Trophoblast cell (in vitro differentiated cells and primary cell): ENCODE measurements around the gene ZMYM1.
A peak's percentile ranks its signal among the peaks of the same experiment; 100 is the strongest.

Experiments
- DNase-seq, 2 donors: peaks; one replicate each; pipeline ENCODE4 v3.0.0-alpha.2; 2016
- H2AFZ ChIP-seq: 2 replicates; pipeline ENCODE4 v1.6.1; 2013; ENCODE audit warnings: low read length, moderate library complexity, mild to moderate bottlenecking; ENCODE audit not compliant: insufficient read depth, poor library complexity
- H2AK5ac ChIP-seq: 2 replicates; pipeline ENCODE4 v1.6.1; 2013; ENCODE audit warnings: mild to moderate bottlenecking, low read length
- H2BK120ac ChIP-seq: 2 replicates; pipeline ENCODE4 v1.6.1; 2013; ENCODE audit warnings: low read length, mild to moderate bottlenecking, moderate library complexity; ENCODE audit not compliant: insufficient read depth, poor library complexity
- H2BK12ac ChIP-seq: 2 replicates; pipeline ENCODE4 v1.6.1; 2013; ENCODE audit warnings: mild to moderate bottlenecking, low read length, moderate library complexity
- H2BK5ac ChIP-seq: 2 replicates; pipeline ENCODE4 v1.6.1; 2013; ENCODE audit warnings: low read length, low read depth, moderate library complexity, mild to moderate bottlenecking; ENCODE audit not compliant: poor library complexity
- H3K14ac ChIP-seq: 2 replicates; pipeline ENCODE4 v1.6.1; 2013; ENCODE audit warnings: mild to moderate bottlenecking, low read length
- H3K18ac ChIP-seq: 2 replicates; pipeline ENCODE4 v1.6.1; 2013; ENCODE audit warnings: mild to moderate bottlenecking, low read length
- H3K23ac ChIP-seq: 2 replicates; pipeline ENCODE4 v1.6.1; 2013; ENCODE audit warnings: low read length
- H3K27ac ChIP-seq: 2 replicates; pipeline ENCODE4 v1.5.1; 2013; ENCODE audit warnings: low read depth, mild to moderate bottlenecking, inconsistent platforms, low read length, moderate library complexity
- H3K27me3 ChIP-seq: 2 replicates; pipeline ENCODE4 v1.6.1; 2013; ENCODE audit warnings: inconsistent platforms, mild to moderate bottlenecking, low read length, moderate library complexity; ENCODE audit not compliant: insufficient read depth
- H3K36me3 ChIP-seq, 2 experiments: 1 replicate in 1 of 2; 2 replicates in 1 of 2; pipeline ENCODE4 v1.6.1; 2013; ENCODE audit warnings: low read length in 2 of 2, mild to moderate bottlenecking in 2 of 2, moderate library complexity in 1 of 2; ENCODE audit not compliant: insufficient read depth in 2 of 2, control insufficient read depth in 1 of 2
- H3K4ac ChIP-seq: 2 replicates; pipeline ENCODE4 v1.6.1; 2013; ENCODE audit warnings: low read depth, mild to moderate bottlenecking, low read length, moderate library complexity
- H3K4me1 ChIP-seq, 2 experiments: 1 replicate in 1 of 2; 2 replicates in 1 of 2; pipeline ENCODE4 v1.6.1; 2013; ENCODE audit warnings: low read length in 2 of 2, mild to moderate bottlenecking in 2 of 2, moderate library complexity in 1 of 2; ENCODE audit not compliant: insufficient read depth in 2 of 2, control insufficient read depth in 1 of 2
- H3K4me2 ChIP-seq: 2 replicates; pipeline ENCODE4 v1.6.1; 2013; ENCODE audit warnings: inconsistent platforms, mild to moderate bottlenecking, low read length, moderate library complexity
- H3K4me3 ChIP-seq: 2 replicates; pipeline ENCODE4 v1.5.1; 2013; ENCODE audit warnings: mild to moderate bottlenecking, low read depth, low read length, inconsistent platforms
- H3K79me1 ChIP-seq: one replicate; pipeline ENCODE4 v1.6.1; 2013; ENCODE audit warnings: low read length
- H3K79me2 ChIP-seq: 2 replicates; pipeline ENCODE4 v1.6.1; 2013; ENCODE audit warnings: low read length, mild to moderate bottlenecking; ENCODE audit not compliant: control insufficient read depth, insufficient read depth, poor library complexity
- H3K9ac ChIP-seq: 2 replicates; pipeline ENCODE4 v1.6.1; 2013; ENCODE audit warnings: mild to moderate bottlenecking, low read length
- H3K9me3 ChIP-seq: 2 replicates; pipeline ENCODE4 v1.6.1; 2013; ENCODE audit warnings: low read depth, mild to moderate bottlenecking, control low read depth, inconsistent platforms, low read length; ENCODE audit not compliant: insufficient read depth
- H4K12ac ChIP-seq: 2 replicates; pipeline ENCODE4 v1.6.1; 2013; ENCODE audit warnings: low read depth, mild to moderate bottlenecking, low read length, moderate library complexity
- H4K8ac ChIP-seq: 2 replicates; pipeline ENCODE4 v1.6.1; 2013; ENCODE audit warnings: low read depth, mild to moderate bottlenecking, low read length, moderate library complexity
- H4K91ac ChIP-seq: one replicate; pipeline ENCODE4 v1.6.1; 2013; ENCODE audit warnings: low read depth, mild to moderate bottlenecking, low read length, moderate library complexity
- WGBS: extraction: QIAGEN DNeasy Blood & Tissue Kit; methylation state at CpG from one replicate; pipeline ENCODE4 v1.1.7; 2013; ENCODE audit warnings: missing lambda C conversion rate; ENCODE audit not compliant: insufficient read length, insufficient coverage; ENCODE audit errors: extremely low coverage; 5-methylcytosine and 5-hydroxymethylcytosine counted together

ZMYM1 gene

GRCh38 chr1:35032384-35032739 lies 46.8 kb upstream of the ZMYM1 start:
- Histone ChIP-seq H3K14ac (no peak overlapping the region), H3K9ac (no peak overlapping the region), H3K4me1 (peaks cover 2% of the 10 kb centered on the region in 2 experiments), H3K4me3 (no peak overlapping the region), H3K36me3 (peaks cover 0 to 5% of the 10 kb centered on the region in 2 experiments), H3K79me2 (peaks cover 2% of the 10 kb centered on the region), H4K12ac (peak overlapping the region; percentile 22), H3K79me1 (peaks cover 7% of the 10 kb centered on the region), H3K4me2 (peak overlapping the region; percentile 45), H4K91ac (no peak overlapping the region), H4K8ac (peak overlapping the region; percentile 93), H2BK5ac (no peak overlapping the region), H3K4ac (no peak overlapping the region), H2BK120ac (no peak overlapping the region), H3K18ac (no peak overlapping the region), H2BK12ac (no peak overlapping the region), H3K23ac (no peak overlapping the region), H2AK5ac (no peak overlapping the region), H3K27me3 (no peaks in the 10 kb centered on the region), H3K27ac (no peak overlapping the region), H3K9me3 (no peaks in the 10 kb centered on the region), H2AFZ (peak overlapping the region; percentile 59)
- DNase-seq: no peak
- WGBS: no CpG with 5 or more reads among the region's 1 CpG

- Histone ChIP-seq H3K79me1 (peaks cover 7% of the 10 kb centered on the region), H3K9me3 (no peaks in the 10 kb centered on the region), H3K23ac (no peak overlapping the region), H2AK5ac (no peak overlapping the region), H2BK12ac (no peak overlapping the region), H2AFZ (no peak overlapping the region), H4K91ac (no peak overlapping the region), H3K4me3 (no peak overlapping the region), H4K12ac (no peak overlapping the region), H3K9ac (no peak overlapping the region), H2BK120ac (no peak overlapping the region), H3K27ac (no peak overlapping the region), H3K4ac (no peak overlapping the region), H3K79me2 (peaks cover 2% of the 10 kb centered on the region), H3K4me1 (peaks cover 2% of the 10 kb centered on the region in 2 experiments), H3K18ac (no peak overlapping the region), H3K14ac (no peak overlapping the region), H3K27me3 (no peaks in the 10 kb centered on the region), H3K36me3 (peaks cover 0 to 5% of the 10 kb centered on the region in 2 experiments), H2BK5ac (no peak overlapping the region), H3K4me2 (no peak overlapping the region), H4K8ac (no peak overlapping the region)
- DNase-seq: no peak
- no CpG with 5 or more reads among the region's 1 CpG for WGBS
Observed at GRCh38 chr1:35033346-35033745, 45.8 kb upstream of the ZMYM1 start.

DNA sequence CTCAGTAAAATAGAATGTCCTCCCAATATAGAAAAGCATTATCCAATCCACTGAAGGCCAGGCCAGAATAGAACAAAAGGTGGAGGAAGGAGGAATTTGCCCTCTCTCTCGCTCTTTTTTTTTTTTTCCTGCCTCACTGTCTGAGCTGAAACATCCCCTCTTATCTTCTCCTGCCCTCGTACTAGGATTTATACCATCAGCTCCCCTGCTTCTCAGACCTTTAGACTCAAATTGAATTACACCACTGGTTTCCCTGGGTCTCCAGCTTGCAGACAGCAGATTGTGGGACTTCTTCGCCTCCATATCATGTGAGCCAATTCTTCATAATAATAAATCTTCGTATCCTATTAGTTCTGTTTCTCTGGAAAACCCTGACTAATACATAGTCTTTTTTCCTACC lies 42.6 kb upstream of the ZMYM1 start:
- Histone ChIP-seq H4K12ac (no peak overlapping the region), H3K9me3 (no peaks in the 10 kb centered on the region), H3K27me3 (no peaks in the 10 kb centered on the region), H2BK12ac (no peak overlapping the region), H4K8ac (no peak overlapping the region), H3K79me2 (peaks cover under 1% of the 10 kb centered on the region), H2AK5ac (no peak overlapping the region), H3K27ac (no peak overlapping the region), H3K4me1 (no peaks in the 10 kb centered on the region), H3K4ac (no peak overlapping the region), H3K23ac (no peak overlapping the region), H2BK120ac (no peak overlapping the region), H3K18ac (no peak overlapping the region), H3K4me2 (no peak overlapping the region), H3K79me1 (peaks cover 2% of the 10 kb centered on the region), H4K91ac (no peak overlapping the region), H2BK5ac (no peak overlapping the region), H3K9ac (no peak overlapping the region), H3K4me3 (no peak overlapping the region), H2AFZ (no peak overlapping the region), H3K14ac (no peak overlapping the region), H3K36me3 (no peaks in the 10 kb centered on the region)
- no peak for DNase-seq
- no CpG with 5 or more reads among the region's 4 CpGs for WGBS

DNA sequence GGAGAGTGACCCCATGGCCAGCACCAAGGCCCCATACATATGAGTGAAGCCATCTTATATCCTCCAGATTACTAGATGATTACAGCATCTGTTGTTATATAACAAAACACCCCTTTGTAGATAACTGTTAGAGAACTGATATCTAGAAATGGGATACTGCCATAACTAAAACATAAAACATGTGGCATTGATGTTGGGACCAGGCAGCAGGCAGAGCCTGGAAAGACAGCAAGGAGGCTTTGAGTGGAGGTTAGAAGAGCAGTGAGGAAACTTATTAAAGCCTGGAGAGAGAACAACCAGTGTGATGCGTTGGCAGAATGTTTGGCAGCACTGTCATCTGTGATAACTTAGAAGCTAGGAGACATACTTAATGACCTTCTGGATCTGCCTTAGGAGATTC lies 42.0 kb upstream of the ZMYM1 start:
- DNase-seq: no peak
- Histone ChIP-seq H2BK120ac (no peak overlapping the region), H3K27ac (no peak overlapping the region), H3K36me3 (no peaks in the 10 kb centered on the region), H2BK5ac (no peak overlapping the region), H4K91ac (no peak overlapping the region), H2AFZ (no peak overlapping the region), H3K27me3 (no peaks in the 10 kb centered on the region), H3K4me1 (no peaks in the 10 kb centered on the region), H2BK12ac (no peak overlapping the region), H3K4me2 (no peak overlapping the region), H3K18ac (no peak overlapping the region), H3K9ac (no peak overlapping the region), H3K4ac (no peak overlapping the region), H3K23ac (no peak overlapping the region), H4K8ac (no peak overlapping the region), H3K14ac (no peak overlapping the region), H4K12ac (no peak overlapping the region), H3K79me1 (no peaks in the 10 kb centered on the region), H3K79me2 (no peaks in the 10 kb centered on the region), H3K9me3 (no peaks in the 10 kb centered on the region), H2AK5ac (no peak overlapping the region), H3K4me3 (no peak overlapping the region)
- no CpG with 5 or more reads among the region's 1 CpG for WGBS
